Measurements from ENCODE around the gene PLXNC1.
A peak's percentile ranks its signal among the peaks of the same experiment; 100 is the strongest.

Gene PLXNC1

DNA sequence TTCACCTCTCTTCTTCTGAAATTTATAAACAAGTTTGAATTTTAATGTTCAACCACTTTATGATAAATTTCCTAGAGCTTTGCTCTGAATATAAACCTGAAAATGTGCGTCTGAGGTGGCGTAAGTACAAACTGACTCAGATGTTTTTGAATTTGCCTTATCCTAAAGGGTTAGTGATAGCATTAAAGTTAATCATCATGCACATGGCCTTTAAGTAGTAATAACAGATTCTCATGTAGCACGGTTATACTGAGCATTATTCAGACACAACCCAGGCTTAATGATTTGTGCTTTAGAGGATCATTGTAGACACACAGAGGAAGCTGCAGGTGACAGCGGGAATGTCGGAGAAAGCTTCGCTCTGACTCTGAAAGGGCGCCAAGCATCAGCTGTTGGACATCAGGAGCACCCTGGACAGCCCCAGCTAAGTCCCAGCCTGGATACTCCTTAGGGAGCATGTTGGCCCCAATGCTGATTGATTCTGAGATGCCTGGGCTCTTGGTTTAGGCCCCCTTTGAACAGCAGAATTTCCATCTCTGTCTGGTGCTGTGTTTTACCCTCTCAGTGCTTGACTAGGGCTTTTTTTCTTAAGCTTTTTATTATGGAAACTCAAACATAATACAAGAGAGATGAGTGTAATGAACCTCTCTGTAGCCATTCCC, 91.1 kb downstream of the PLXNC1 start:
- DNase-seq (ENCODE audit: low read depth in 2 of 2) = no peak

GRCh38 chr12:94240171-94240570, 91.8 kb downstream of the PLXNC1 start:
- no peak for DNase-seq (ENCODE audit: low read depth in 2 of 2)

- DNase-seq (ENCODE audit: low read depth in 2 of 2) = no peak
Measured at GRCh38 chr12:94242901-94243300, 94.5 kb downstream of the PLXNC1 start.

DNA sequence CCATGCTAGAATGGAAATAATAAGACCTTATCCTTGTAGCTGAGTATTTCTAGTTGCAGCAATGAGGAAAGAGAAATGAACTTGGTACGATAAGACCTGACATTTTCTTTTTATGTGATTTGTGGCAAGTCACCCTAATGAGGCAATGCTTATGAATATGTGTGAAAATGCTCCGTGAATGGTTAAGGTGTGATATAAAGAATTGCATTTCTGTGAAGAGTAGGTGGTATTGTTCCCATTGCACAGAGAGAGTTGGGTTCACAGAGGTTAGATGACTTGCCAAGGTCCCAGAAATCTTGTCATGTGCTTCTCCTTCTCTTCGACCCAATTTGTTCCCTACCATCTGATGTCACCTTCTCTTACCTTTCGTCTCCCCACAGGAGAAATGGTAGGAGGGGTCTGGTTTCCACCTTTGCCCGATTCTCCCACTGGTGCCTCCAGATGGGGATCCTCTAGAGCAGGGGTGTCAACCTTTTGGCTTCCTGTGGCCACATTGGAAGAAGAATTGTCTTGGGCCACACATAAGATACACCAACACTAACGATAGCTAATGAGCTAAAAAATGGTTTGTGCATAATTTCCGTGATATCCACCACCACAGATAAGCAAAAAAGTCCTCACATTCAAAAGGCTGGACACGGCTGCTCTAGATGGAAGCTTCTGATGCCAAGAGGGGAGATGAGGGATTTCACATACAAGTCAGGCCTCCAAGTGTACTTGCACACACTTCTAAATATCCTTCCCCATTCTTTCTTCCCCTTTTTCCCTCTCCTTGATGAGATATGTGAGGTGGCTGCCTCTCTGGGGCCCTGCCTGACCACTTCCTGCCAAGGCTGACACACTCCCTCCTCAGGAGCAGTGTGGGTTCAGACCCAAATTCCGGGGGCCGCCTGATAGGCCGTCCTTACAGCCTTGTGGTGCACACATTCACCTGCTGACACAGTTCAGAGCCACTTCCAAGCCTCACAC, 96.1 kb downstream of the PLXNC1 start:
- DNase-seq (ENCODE audit: low read depth in 2 of 2) = no peak

- DNase-seq (ENCODE audit: low read depth in 2 of 2) = no peak
Measured at GRCh38 chr12:94245631-94246383, 97.4 kb downstream of the PLXNC1 start.

DNA sequence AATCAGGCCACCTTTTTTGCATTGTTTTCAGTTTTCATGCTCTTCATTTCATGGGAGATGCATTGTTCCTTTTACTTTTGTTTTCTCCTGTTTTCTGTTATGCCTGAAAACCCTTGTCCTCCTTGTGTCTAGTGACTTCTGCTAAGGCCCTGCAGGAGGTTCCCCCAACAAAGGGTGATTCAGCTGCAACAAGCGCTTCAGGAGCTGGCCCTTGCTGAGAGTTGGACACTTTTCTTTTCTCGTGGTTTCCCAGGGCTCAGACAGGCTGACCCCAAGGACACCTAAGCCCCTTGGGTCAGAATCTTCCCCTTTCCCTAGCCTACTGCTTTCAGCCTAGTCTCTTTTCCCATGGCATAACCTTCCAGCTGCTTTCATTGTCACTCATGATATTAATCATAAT, 98.9 kb downstream of the PLXNC1 start:
- DNase-seq (ENCODE audit: low read depth in 2 of 2) = no peak

DNA sequence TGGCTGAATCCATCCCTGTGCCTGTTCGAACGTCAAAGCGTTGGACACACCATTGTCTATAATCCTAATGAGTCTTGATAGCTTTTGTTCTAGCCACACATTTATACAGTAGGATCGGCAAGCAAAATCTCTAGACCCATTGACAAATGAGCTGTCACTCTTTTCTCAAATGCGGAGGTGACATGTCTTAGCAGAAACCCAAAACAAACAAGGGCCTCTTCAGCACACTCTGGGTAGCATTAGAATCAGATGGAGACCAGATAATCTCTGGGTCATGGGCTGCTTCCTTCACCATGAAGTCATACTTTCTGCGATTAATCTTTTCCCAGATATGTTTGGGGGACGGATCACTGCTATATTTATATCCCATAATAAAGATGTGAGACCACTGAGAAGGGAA, 100.2 kb downstream of the PLXNC1 start:
- no peak for DNase-seq (ENCODE audit: low read depth in 2 of 2)

GRCh38 chr12:94250130-94250529, 101.8 kb downstream of the PLXNC1 start:
- no peak for DNase-seq (ENCODE audit: low read depth in 2 of 2)

- DNase-seq (ENCODE audit: low read depth in 2 of 2) = no peak
Measured at GRCh38 chr12:94254270-94254669, 105.9 kb downstream of the PLXNC1 start.

DNA sequence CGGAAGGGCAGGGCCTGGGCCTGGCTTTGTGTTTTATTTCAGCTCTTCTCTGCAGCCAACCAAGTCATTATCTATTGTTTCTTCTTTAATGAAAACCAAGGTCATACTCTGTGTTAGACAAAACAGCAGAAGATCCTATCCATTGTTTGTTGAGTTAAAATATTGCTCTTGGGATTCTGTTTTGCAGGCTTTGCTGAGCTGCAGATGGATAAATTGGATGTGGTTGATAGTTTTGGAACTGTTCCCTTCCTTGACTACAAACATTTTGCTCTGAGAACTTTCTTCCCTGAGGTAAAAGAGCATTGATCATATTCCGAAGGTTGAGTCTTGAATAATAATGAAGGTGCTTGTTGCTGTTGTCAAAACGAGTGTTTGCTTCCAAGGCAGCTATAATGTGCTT, 106.6 kb downstream of the PLXNC1 start:
- no peak for DNase-seq (ENCODE audit: low read depth in 2 of 2)

DNA sequence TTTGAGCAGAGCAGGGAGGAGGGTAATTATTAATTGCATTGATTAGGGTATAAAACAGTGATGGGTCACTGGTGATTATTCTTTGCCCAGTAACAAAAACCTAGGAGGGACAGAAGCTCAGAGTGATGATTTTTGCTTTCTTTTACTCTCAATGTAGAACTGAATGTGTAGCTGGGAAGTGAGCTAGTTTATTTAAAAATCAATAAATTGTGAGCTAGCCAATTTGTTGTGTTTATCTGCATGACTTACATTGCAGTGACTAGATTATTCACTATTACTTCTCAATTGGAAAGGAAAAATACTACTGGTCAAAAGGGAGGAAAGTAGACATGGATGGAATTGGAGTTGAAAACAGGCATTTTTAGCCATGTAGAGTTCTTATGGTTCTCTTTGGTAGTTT, 107.1 kb downstream of the PLXNC1 start:
- no peak for DNase-seq (ENCODE audit: low read depth in 2 of 2)

- DNase-seq (ENCODE audit: low read depth in 2 of 2) = no peak
Measured at GRCh38 chr12:94258593-94258992, 110.2 kb downstream of the PLXNC1 start.

GRCh38 chr12:94260017-94260416, 111.6 kb downstream of the PLXNC1 start:
- DNase-seq (ENCODE audit: low read depth in 2 of 2) = no peak

GRCh38 chr12:94260717-94261116, 112.3 kb downstream of the PLXNC1 start:
- DNase-seq (ENCODE audit: low read depth in 2 of 2) = no peak

DNA sequence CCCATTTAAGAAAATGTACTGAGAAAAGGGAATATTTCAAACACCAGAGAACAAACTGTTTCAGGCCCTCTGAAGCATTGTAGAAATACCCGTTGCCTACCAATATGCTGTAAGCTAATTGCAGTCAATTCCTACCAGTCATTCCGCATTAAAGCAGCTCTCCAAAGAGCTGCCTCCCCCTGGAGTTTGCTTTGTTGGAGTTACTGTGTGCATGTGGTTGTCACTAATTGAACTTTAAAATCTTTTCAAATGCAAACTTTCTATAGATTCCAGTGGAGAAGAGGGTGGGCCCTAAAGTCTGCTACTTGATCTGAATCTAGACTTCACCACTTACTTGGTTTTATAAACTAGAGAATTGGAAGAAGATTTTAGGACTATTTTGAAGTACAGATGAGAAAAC, 112.7 kb downstream of the PLXNC1 start:
- DNase-seq (ENCODE audit: low read depth in 2 of 2) = no peak

- DNase-seq (ENCODE audit: low read depth in 2 of 2) = no peak
Measured at GRCh38 chr12:94261786-94262185, 113.4 kb downstream of the PLXNC1 start.

- DNase-seq (ENCODE audit: low read depth in 2 of 2) = peak; percentile 45 to 68
Measured at GRCh38 chr12:94262228-94263010, 114.0 kb downstream of the PLXNC1 start.

- peak; percentile 60 to 64 for DNase-seq (ENCODE audit: low read depth in 2 of 2)
Measured at GRCh38 chr12:94263011-94263811, 114.8 kb downstream of the PLXNC1 start.

DNA sequence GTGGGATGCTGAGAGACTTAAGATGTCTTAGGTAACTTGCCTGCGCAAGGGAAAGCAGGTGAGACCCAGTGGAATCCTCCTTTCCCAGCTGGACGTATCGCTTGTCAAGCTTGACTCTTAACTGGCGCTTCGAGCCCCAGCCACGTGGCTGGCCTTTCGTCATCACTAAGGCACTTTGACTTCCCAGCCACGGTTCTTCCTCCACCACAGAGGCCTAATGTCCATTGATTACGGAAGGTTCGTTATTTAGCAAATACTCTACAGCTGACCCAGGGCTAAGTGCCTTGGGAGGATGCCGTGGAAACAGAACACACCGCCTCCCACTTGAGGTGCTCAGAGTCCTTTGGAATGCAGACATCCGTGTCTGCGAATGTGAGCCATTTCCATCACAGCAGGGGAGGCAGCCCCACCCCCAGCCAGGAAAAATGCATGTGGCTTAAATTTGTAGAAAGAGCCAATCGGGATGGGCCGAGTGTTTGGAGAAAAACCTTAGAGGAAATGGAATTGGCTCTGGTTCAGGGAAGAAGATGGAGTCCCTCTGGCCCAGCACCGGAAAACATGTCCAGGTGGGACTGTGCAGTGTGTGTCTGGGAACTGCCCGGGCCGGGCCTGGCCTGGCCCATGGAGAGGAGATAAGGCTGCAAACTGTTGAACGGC, 115.7 kb downstream of the PLXNC1 start:
- DNase-seq (ENCODE audit: low read depth in 2 of 2) = no peak

All from stimulated activated CD4-positive, alpha-beta T cell treated with anti-CD3 and anti-CD28 coated beads, Interleukin-1b, Interleukin-23, amount 100 ng/mL, for 4 hours (primary cell).